Measurements from ENCODE around the gene ZSCAN18.

GRCh38 chr19:58085348-58085875 lies 12.6 kb downstream of the ZSCAN18 start:
- TF ChIP-seq EZH2 (IDR thresholded peaks at IDR 0.05; ENCODE audit: insufficient read depth, low read length) (no peak), CTCF (IDR thresholded peaks at IDR 0.05; ENCODE audit: insufficient read depth, low read depth, low read length) (no peak)

Data from astrocyte (in vitro differentiated cells and primary cell).